K562 (cell line): ENCODE data around the gene DENND1A. TPM values are rescaled to one million over a fixed set of nuclear protein-coding genes. Genes with fewer than 3 reads are reported as not detected.

Experiments
- CSDE1 ChIP-seq, 2 experiments: fragments of 450-650 bp; IDR thresholded peaks; 2 replicates each; pipeline ENCODE4 v1.6.1; 2016; ENCODE audit warnings: mild to moderate bottlenecking in 1 of 2
- IRF1 ChIP-seq: sonication (generic); formaldehyde crosslinking; IDR thresholded peaks from 2 replicates; pipeline ENCODE4 v1.8.0; 2022; ENCODE audit warnings: missing genetic modification reagents, mild to moderate bottlenecking, borderline replicate concordance
- KDM1A ChIP-seq, 2 experiments: fragments of 450-650 bp; IDR thresholded peaks; 2 replicates each; pipeline ENCODE4 v1.6.1; 2016; ENCODE audit warnings: mild to moderate bottlenecking in 2 of 2
- MCM2 ChIP-seq: fragments of 450-650 bp; IDR thresholded peaks from 2 replicates; pipeline ENCODE4 v1.6.1; 2017; ENCODE audit warnings: low read depth, mild to moderate bottlenecking
- PATZ1 ChIP-seq: fragments of 250-450 bp; sonication (Bioruptor Pico); IDR thresholded peaks from 2 replicates; pipeline ENCODE4 v1.5.0; 2020; ENCODE audit warnings: mild to moderate bottlenecking, borderline replicate concordance
- RFX7 ChIP-seq: fragments of 250-450 bp; sonication (Bioruptor Pico); IDR thresholded peaks from 2 replicates; pipeline ENCODE4 v1.5.1; 2021; ENCODE audit warnings: mild to moderate bottlenecking
- SMARCA5 ChIP-seq: fragments of 450-650 bp; IDR thresholded peaks from 2 replicates; pipeline ENCODE4 v1.6.1; 2016
- ZBTB5 ChIP-seq: fragments of 450-650 bp; IDR thresholded peaks from 2 replicates; pipeline ENCODE4 v1.6.1; 2017; ENCODE audit warnings: antibody characterized with exemption
- ZBTB9 ChIP-seq: fragments of 450-650 bp; formaldehyde crosslinking; IDR thresholded peaks from 2 replicates; pipeline ENCODE4 v1.4.0; 2020; ENCODE audit warnings: mild to moderate bottlenecking, moderate library complexity
- ZMIZ1 ChIP-seq, 2 experiments: fragments of 150-350 bp in 1 of 2; IDR thresholded peaks; 2 replicates each; pipeline ENCODE4 v1.6.1; 2012 to 2016; ENCODE audit warnings: low read depth in 2 of 2, low read length in 2 of 2, mild to moderate bottlenecking in 1 of 2, moderate library complexity in 1 of 2
- ZNF280B ChIP-seq: fragments of 250-450 bp; sonication (Bioruptor Pico); IDR thresholded peaks from 2 replicates; pipeline ENCODE4 v1.5.1; 2021; ENCODE audit warnings: mild to moderate bottlenecking
- ZNF316 ChIP-seq: fragments of 450-650 bp; IDR thresholded peaks from 2 replicates; pipeline ENCODE4 v1.6.1; 2016
- polyA plus RNA-seq, 8 experiments: library from polyadenylated mRNA; depleted of rRNA in 4 of 8; stranded (reverse) in 5 of 8; unstranded in 3 of 8; fragments of >200 nt; fragmentation: Nextera tagmentation in 2 of 8; fragmentation: Illumina TruSeq in 1 of 8; extraction: Ambion mirVana in 2 of 8; extraction: Trizol in 1 of 8; gene quantifications; 2 replicates each; pipeline versions ENCODE4 v1.2.1 to v1.2.3, GENCODE V29; 2011 to 2014; ENCODE audit warnings: inconsistent platforms in 1 of 8, missing spikeins in 1 of 8
- total RNA-seq, 7 experiments: library from RNA; depleted of rRNA in 6 of 7; stranded (reverse); fragments of >200 nt in 6 of 7; fragmentation: Illumina TruSeq in 2 of 7; extraction: Trizol in 2 of 7; gene quantifications; 2 replicates each; pipeline versions ENCODE4 v1.2.1 to v1.2.3, GENCODE V29; 2011 to 2021; ENCODE audit warnings: low replicate concordance in 1 of 7

DENND1A gene
- total and polyA plus RNA-seq, 9 of the 15 experiments (the other 6 are each of a cell fraction or from before 2014, with no cell fraction given): 7.6 to 29.5 (median 15.7) TPM

GRCh38 chr9:123338710-123339665 lies 590.9 kb downstream of the DENND1A start (continued):
- no peak for TF ChIP-seq ZNF280B (CRISPR knock-in tag)
- TF ChIP-seq KDM1A (IDR thresholded peaks at IDR 0.05): peak; percentile 95 to 97
- no peak for TF ChIP-seq ZBTB5
- no peak for TF ChIP-seq ZNF316
- TF ChIP-seq RFX7 (CRISPR knock-in tag): no peak
- no peak for TF ChIP-seq IRF1 (CRISPR knock-in tag)
- no peak for TF ChIP-seq CSDE1 (IDR thresholded peaks at IDR 0.05)
- no peak for TF ChIP-seq PATZ1 (CRISPR knock-in tag)
- peak; percentile 99 for TF ChIP-seq SMARCA5
- TF ChIP-seq MCM2: no peak
- TF ChIP-seq ZMIZ1 (IDR thresholded peaks at IDR 0.05; ENCODE audit: low read depth in 2 of 2, low read length in 2 of 2): no peak
- TF ChIP-seq ZBTB9 (CRISPR knock-in tag): peak; percentile 65; the same call in 1 of the 2 replicates
